Measurements from ENCODE around the gene EIF2AK3. TPM values are rescaled to one million over a fixed set of nuclear protein-coding genes. Genes with fewer than 3 reads are reported as not detected.

EIF2AK3 gene
- total RNA-seq, 5 donors from 2014 or later (not counting 1 experiment from before 2014, with no cell fraction given), result 20.3 to 33.8 (median 25.6) TPM

GRCh38 chr2:88521445-88522073 lies 105.7 kb downstream of the EIF2AK3 start:
- no CpG with 5 or more reads among the region's 2 CpGs for WGBS (ENCODE audit: insufficient coverage)
- no peaks in the 10 kb centered on the region for H3K4me1 ChIP-seq (ENCODE audit: control insufficient read depth in 1 of 2, extremely low read depth in 1 of 2, insufficient read depth in 2 of 2, low read length in 2 of 2)
- Mint-ChIP-seq H3K4me3 (no peak overlapping the region), H3K36me3 (no peaks in the 10 kb centered on the region), H3K27me3 (peaks cover 10 to 11% of the 10 kb centered on the region in 2 donors), H3K4me1 (no peaks in the 10 kb centered on the region), H3K27ac (no peak overlapping the region), H3K9me3 (no peaks in the 10 kb centered on the region)
- H3K27ac ChIP-seq (ENCODE audit: low read length), result no peak overlapping the region
- POLR2A ChIA-PET, result no interaction called here
- no peak for DNase-seq
- no peak for ATAC-seq (replicated peaks in 1 of 4)
- peaks cover 0 to 11% of the 10 kb centered on the region in 2 experiments for H3K27me3 ChIP-seq (replicated peaks in 1 of 2; ENCODE audit: control insufficient read depth in 2 of 2, extremely low read depth in 1 of 2, insufficient read depth in 2 of 2, low read length in 1 of 2)
- H3K36me3 ChIP-seq (ENCODE audit: control insufficient read depth in 2 of 2, extremely low read depth in 1 of 2, insufficient read depth in 1 of 2, low read length in 1 of 2), result no peaks in the 10 kb centered on the region
- H3K9me3 ChIP-seq, result no peaks in the 10 kb centered on the region
- H3K4me3 ChIP-seq (ENCODE audit: control insufficient read depth in 1 of 2, extremely low read depth in 1 of 2, low read length in 1 of 2), result no peak overlapping the region
- CTCF ChIA-PET, result no interaction called here

- POLR2A ChIA-PET, result no interaction called here
- ATAC-seq (replicated peaks in 1 of 4) (no peak), DNase-seq (no peak)
- CTCF ChIA-PET, result no interaction called here
- no peaks in the 10 kb centered on the region for H3K9me3 ChIP-seq
- no peak overlapping the region for H3K27ac ChIP-seq (ENCODE audit: low read length)
- no peaks in the 10 kb centered on the region for H3K36me3 ChIP-seq (ENCODE audit: control insufficient read depth in 2 of 2, extremely low read depth in 1 of 2, insufficient read depth in 1 of 2, low read length in 1 of 2)
- H3K36me3 Mint-ChIP-seq, result no peaks in the 10 kb centered on the region
- peaks cover 11 to 12% of the 10 kb centered on the region in 2 donors for H3K27me3 Mint-ChIP-seq
- peaks cover 0 to 13% of the 10 kb centered on the region in 2 experiments for H3K27me3 ChIP-seq (replicated peaks in 1 of 2; ENCODE audit: control insufficient read depth in 2 of 2, extremely low read depth in 1 of 2, insufficient read depth in 2 of 2, low read length in 1 of 2)
- H3K27ac Mint-ChIP-seq, result no peak overlapping the region
- no peaks in the 10 kb centered on the region for H3K4me1 ChIP-seq (ENCODE audit: control insufficient read depth in 1 of 2, extremely low read depth in 1 of 2, insufficient read depth in 2 of 2, low read length in 2 of 2)
- H3K4me3 Mint-ChIP-seq, result no peak overlapping the region
- no peak overlapping the region for H3K4me3 ChIP-seq (ENCODE audit: control insufficient read depth in 1 of 2, extremely low read depth in 1 of 2, low read length in 1 of 2)
- WGBS (ENCODE audit: insufficient coverage), result 33% methylated on average over 1 of the region's 6 CpGs
- no peaks in the 10 kb centered on the region for H3K4me1 Mint-ChIP-seq
- peaks cover 0 to 8% (median 6%) of the 10 kb centered on the region in 3 donors for H3K9me3 Mint-ChIP-seq
These were observed 109.5 kb downstream of the EIF2AK3 start for GRCh38 chr2:88517759-88518201.

Other genes starting within 250 kb of the EIF2AK3 start
- gene FOXI3, start 174.8 kb downstream of the EIF2AK3 start, total RNA-seq, result not detected
- 10 to 100 TPM; 23.6 to 30.3 (median 24.0) TPM for gene RPIA, start 64.2 kb upstream of the EIF2AK3 start, total RNA-seq

All from T-cell (primary cell).